Stimulated activated CD4-positive, alpha-beta T cell treated with anti-CD3 and anti-CD28 coated beads, Interleukin-1b, Interleukin-23, amount 100 ng/mL, for 1 hour (primary cell): ENCODE measurements around the gene ATF6B.
"Not testable (repeated sequence)": the region's sequence is repeated elsewhere in the genome, so short reads cannot be mapped to it uniquely, and the experiment has no call there.

ENCODE experiments used
- DNase-seq, 2 donors: peaks; one replicate each; pipeline ENCODE4 v3.0.0-alpha.2; 2020; ENCODE audit warnings: low read depth in 2 of 2

Gene ATF6B

DNA sequence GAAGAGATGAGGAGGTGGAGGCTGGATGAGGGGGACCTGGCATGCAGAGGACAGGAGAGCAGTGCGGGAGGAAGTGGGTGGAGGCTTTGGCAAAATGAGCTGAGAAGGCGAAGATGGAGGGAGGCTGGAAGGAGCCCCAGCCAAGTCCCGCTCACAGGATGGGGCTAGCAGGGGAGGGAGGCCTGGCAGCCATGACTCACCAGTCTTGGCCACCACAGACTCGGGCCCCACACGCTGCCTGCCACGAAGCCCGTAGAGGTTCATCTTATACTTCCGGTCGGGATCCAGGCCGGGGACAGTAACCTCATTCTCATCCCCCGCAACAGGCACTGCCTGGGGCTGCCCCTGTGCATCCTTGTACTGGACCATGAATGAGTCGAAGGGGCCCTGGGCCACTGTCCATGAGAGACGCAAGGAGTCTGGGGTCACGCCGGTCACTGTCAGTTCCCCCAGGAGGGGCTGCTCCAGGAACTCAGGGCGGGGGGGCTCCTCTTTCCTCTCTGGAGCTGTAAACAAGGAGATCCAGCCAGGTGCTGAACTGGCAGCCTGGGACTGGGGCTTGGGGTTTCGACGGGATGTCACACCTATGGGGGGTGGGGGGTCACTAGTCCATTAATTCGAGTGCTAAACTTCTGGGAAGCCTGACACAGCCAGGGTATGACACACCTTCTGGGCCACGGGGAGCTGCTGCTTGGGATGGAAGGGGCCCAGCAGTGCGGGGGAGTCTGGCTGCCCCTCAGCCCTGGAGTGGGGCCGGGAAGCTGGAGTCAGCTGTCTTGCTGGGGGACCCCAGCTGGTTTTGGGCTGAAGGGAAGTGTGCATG is 46.7 kb downstream of the ATF6B start:
- DNase-seq, result no peak

- no peak for DNase-seq
These were observed 48.3 kb downstream of the ATF6B start for GRCh38 chr6:32079566-32080290.

GRCh38 chr6:32076321-32076809 is 51.7 kb downstream of the ATF6B start:
- no peak for DNase-seq

GRCh38 chr6:32075781-32076180 is 52.3 kb downstream of the ATF6B start:
- no peak for DNase-seq

DNA sequence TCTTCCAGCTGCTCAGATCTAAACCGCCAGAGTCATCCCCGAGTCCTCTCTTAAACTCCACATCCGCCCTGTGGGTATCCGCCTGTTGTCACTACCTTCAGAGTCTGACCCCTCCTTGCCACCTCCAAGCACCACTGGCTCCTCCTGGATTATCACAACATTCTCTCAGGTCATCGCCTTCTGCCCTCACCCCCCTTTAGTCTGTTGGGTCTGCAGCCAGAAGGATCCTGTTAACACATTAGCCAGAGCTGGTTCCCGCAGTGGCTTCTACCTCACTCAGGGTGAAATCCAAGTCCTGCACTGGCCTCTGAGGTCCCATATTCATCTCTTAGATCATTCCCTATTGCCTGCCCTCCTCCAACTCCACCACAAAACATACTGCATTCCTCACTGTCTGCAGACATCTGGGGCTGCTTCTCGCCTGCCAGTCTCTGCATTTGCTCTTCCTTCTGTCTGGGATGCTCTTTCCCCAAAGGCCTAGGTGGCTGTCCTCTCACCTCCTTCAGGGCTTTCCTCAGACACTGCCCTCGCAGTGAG is 53.0 kb downstream of the ATF6B start:
- DNase-seq, result no peak

- DNase-seq, result no peak
These were observed 54.4 kb downstream of the ATF6B start for GRCh38 chr6:32073613-32074012.

DNA sequence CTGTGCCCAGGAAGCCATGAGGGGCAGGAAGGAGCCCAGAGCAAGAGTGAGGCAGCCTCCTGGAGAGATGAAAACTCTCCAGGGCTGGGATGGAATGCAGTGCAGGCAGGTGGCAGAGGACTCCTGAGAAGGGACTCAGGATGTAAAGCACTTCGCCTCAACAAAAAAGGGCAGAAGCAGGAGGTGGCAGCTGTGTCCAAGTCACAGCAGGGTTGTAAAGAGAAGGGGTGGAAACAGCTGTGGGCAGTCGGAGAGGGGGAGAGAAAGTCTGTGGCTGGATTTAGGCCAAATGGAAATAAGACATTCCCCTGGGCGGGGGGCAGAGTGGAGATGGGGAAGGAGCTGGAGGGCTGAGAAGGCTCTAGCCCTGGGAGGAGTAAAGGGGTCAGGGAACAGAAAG is 54.9 kb downstream of the ATF6B start:
- no peak for DNase-seq

GRCh38 chr6:32070814-32071543 is 57.1 kb downstream of the ATF6B start:
- no peak for DNase-seq

DNA sequence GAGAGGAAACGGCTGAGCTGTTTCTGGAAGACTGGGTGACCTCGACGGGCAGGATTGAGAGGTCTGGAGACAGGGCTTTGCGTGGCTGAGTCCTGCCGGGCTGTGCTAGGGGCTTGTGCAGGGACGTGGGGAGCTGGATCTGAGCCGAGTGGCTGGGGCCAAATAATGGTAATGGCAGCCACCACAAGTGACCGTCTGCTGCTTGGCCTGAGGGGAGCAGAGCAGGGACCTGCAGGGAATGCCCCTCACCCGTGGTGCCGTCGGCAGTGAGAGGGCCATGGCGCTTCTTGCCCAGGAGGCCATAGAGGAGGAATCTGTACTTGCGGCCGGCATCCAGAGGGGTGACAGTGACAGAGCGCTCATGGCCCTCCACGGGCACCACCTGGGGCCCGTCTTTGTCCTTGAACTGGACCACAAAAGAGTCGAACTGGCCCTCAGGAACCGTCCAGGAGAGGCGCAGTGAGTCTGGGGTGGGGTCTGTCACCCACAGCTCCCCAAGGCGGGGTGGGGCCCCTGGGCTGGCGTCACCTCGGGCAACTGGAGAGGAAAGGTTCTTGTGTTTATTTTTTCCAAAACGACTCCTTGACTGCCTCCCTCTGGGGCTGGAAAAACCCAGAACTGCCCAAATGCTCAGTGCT is 58.0 kb downstream of the ATF6B start:
- no peak for DNase-seq

- DNase-seq, result no peak
These were observed 58.6 kb downstream of the ATF6B start for GRCh38 chr6:32069460-32069859.

DNA sequence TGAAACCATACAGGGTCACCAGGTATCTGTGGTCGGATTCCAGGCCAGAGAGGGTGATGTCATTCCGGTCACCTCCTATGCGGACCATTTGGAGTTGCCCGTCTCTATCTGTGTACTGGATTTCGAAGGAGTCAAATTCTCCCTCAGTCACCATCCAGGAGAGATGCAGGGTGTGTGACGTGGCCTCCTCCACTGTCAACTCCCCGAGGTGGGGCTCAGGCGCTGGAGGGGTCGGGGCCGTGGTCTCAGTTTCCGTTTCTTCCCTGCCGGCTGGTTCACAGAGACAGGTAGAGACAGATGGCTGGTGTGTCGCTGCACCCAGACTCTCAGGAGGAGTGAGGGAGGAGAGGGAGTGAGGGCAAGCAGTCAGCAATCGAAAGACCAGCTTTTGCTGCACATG is 59.2 kb downstream of the ATF6B start:
- no peak for DNase-seq

DNA sequence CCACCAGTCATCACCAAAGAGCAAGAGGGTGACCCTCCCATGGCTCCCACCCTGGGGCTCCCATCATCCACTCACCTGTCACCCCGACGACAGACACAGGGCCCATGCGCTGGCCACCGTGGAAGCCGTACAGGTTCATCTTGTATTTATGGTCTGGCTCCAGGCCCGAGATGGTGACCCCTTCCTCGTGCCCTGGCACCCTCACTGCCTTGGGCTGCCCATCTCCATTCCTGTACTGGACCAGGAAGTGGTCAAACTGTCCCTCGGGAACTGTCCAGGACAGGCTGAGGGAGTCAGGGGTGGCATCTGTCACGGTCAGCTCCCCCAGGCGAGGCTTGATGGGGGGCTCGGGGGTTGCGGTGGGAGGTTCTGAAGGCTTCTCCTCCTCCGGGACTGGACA is 59.7 kb downstream of the ATF6B start:
- not testable (repeated sequence) for DNase-seq

DNA sequence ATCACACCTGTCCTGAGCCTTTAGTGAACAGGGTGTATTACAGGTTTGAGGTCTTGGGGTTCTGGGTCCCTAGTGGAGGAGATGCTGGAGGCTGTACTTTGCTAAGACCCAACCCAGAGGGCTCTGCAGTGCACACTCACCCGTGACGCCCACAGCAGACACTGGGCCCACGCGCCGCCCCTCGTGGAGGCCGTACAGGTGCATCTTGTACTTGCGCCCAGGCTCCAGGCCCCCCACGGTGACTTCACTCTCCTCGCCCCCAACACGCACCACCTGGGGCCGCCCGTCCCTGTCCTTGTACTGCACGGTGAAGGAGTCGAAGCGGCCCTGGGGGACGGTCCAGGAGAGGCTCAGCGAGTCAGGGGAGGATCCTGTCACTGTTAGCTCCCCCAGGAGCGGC is 60.5 kb downstream of the ATF6B start:
- DNase-seq, result not testable (repeated sequence)
